WERI-Rb-1 (cell line): ENCODE data around the gene GLIS1.

ENCODE experiments used
- DNase-seq: peaks from one replicate; pipeline ENCODE4 v3.0.0-alpha.2; 2020
- H3K27ac ChIP-seq: fragments of 250-450 bp; sonication (Bioruptor Pico); 2 replicates; pipeline ENCODE4 v1.5.1; 2020; ENCODE audit warnings: mild to moderate bottlenecking, moderate library complexity
- H3K27me3 ChIP-seq: fragments of 250-450 bp; sonication (Bioruptor Pico); 2 replicates; pipeline ENCODE4 v1.5.1; 2021; ENCODE audit warnings: mild to moderate bottlenecking, low read depth, moderate library complexity; ENCODE audit not compliant: insufficient read depth, severe bottlenecking
- H3K36me3 ChIP-seq: fragments of 250-450 bp; sonication (Bioruptor Pico); 2 replicates; pipeline ENCODE4 v1.5.1; 2020; ENCODE audit warnings: mild to moderate bottlenecking, moderate library complexity
- H3K4me3 ChIP-seq: 2 replicates; pipeline ENCODE4 v1.5.1; 2011; ENCODE audit warnings: low read depth, mild to moderate bottlenecking, control low read depth, low read length
- H3K9me3 ChIP-seq: fragments of 250-450 bp; sonication (Bioruptor Pico); 2 replicates; pipeline ENCODE4 v1.5.1; 2021; ENCODE audit warnings: mild to moderate bottlenecking, moderate library complexity; ENCODE audit not compliant: severe bottlenecking
- TF ChIP-seq, protein P1 (sequence below): IDR thresholded peaks from 2 replicates; pipeline ENCODE4 v1.5.1; 2011; ENCODE audit warnings: low read depth, mild to moderate bottlenecking, control low read depth, inconsistent platforms, low read length

Gene GLIS1

DNA sequence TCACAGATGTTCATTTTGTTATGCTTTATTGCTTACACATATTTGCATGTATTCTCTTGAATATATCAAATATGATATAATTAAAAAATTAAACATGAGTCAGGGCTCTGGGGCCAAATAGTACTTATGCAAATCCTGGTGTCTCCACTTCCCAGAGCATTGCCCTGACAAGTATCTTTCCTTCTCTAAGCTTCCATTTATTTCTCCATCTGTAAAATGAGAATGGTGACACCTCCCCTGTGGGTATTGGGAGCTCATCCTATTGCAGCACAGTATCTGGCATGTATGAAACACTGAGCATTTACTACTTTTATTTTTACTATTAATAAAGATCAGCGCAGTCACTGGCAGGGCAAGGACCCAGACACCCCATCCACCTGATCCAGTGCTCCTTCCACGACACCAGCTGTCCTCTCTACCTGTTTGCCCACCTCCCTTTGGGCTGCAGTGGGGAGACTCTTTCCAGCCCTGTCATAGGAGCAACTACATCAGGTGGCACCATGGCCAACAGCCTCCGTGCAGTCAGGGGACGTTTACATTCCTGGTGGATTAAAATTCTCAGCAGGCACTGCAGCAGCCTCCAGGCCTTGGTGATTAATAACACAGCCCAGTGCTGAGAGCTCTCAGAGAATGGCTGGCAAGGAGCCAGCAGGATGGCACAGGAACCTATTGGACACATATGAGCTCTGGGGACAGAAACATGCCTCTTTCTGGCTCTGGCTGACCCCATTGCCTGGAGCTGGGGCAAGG is 166.7 kb downstream of the GLIS1 start:
- Histone ChIP-seq H3K36me3 (no peaks in the 10 kb centered on the region), H3K27me3 (no peaks in the 10 kb centered on the region), H3K9me3 (no peaks in the 10 kb centered on the region), H3K4me3 (no peak overlapping the region), H3K27ac (no peak overlapping the region)
- TF ChIP-seq, protein P1, sequence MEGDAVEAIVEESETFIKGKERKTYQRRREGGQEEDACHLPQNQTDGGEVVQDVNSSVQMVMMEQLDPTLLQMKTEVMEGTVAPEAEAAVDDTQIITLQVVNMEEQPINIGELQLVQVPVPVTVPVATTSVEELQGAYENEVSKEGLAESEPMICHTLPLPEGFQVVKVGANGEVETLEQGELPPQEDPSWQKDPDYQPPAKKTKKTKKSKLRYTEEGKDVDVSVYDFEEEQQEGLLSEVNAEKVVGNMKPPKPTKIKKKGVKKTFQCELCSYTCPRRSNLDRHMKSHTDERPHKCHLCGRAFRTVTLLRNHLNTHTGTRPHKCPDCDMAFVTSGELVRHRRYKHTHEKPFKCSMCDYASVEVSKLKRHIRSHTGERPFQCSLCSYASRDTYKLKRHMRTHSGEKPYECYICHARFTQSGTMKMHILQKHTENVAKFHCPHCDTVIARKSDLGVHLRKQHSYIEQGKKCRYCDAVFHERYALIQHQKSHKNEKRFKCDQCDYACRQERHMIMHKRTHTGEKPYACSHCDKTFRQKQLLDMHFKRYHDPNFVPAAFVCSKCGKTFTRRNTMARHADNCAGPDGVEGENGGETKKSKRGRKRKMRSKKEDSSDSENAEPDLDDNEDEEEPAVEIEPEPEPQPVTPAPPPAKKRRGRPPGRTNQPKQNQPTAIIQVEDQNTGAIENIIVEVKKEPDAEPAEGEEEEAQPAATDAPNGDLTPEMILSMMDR, result no peak
- peak; percentile 53 for DNase-seq

DNA sequence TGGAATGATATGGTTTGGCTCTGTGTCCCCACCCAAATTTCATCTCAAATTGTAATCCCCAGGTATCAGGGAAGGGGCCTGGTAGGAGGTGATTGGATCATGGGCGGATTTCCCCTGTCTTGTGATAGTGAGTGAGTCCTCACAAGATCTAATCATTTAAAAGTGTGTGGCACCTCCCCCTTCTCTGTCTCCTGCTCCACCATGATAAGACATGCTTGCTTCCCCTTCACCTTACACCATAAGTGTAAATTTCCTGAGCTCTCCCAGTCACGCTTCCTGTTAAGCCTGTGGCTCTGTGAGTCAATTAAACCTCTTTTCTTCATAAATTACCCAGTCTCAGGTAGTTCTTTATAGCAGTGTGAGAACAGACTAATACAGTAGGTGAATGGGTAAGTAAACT is 170.4 kb downstream of the GLIS1 start:
- Histone ChIP-seq H3K27me3 (no peaks in the 10 kb centered on the region), H3K9me3 (no peaks in the 10 kb centered on the region), H3K4me3 (no peak overlapping the region), H3K27ac (no peak overlapping the region), H3K36me3 (no peaks in the 10 kb centered on the region)
- DNase-seq, result no peak
- TF ChIP-seq, protein P1, result no peak

DNA sequence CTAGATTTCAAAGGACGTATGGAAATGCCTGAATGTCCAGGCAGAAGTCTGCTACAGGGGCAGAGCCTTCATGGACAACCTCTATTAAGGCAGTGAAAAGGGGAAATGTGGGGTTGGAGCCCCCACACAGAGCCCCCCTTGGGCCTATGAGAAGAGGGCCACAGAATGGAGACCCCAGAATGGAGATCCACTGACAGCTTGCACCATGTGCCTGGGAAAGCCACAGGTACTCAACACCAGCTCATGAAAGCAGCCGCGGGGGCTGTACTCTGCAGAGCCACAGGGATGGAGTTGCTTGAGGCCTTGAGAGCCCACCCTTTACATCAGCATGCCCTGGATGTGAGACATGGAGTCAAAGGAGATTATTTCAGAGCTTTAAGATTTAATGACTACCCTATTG is 171.1 kb downstream of the GLIS1 start:
- no peaks in the 10 kb centered on the region for H3K27me3 ChIP-seq
- no peak overlapping the region for H3K4me3 ChIP-seq
- no peaks in the 10 kb centered on the region for H3K36me3 ChIP-seq
- TF ChIP-seq, protein P1, result no peak
- peak; percentile 1 for DNase-seq
- H3K9me3 ChIP-seq, result no peaks in the 10 kb centered on the region
- no peak overlapping the region for H3K27ac ChIP-seq

DNA sequence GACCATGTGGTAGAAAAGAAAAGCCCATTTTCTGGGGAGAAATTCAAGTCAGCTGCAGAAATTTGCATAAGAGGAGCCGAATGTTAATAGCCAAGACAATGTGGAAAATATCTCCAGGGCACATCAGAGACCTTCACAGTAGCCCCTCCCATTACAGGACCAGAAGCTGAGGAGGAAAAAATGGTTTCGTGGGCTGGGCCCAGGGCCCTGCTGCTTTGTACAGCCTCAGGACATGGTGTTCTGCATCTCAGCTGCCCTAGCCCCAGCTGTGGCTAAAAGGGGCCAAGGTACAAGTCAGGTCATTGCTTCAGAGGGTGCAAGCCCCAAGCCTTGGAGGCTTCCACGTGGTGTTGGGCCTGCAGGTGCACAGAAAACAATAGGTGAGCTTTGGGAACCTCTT is 171.5 kb downstream of the GLIS1 start:
- no peaks in the 10 kb centered on the region for H3K9me3 ChIP-seq
- DNase-seq, result no peak
- H3K36me3 ChIP-seq, result no peaks in the 10 kb centered on the region
- no peaks in the 10 kb centered on the region for H3K27me3 ChIP-seq
- H3K27ac ChIP-seq, result no peak overlapping the region
- TF ChIP-seq, protein P1, result no peak
- no peak overlapping the region for H3K4me3 ChIP-seq

DNA sequence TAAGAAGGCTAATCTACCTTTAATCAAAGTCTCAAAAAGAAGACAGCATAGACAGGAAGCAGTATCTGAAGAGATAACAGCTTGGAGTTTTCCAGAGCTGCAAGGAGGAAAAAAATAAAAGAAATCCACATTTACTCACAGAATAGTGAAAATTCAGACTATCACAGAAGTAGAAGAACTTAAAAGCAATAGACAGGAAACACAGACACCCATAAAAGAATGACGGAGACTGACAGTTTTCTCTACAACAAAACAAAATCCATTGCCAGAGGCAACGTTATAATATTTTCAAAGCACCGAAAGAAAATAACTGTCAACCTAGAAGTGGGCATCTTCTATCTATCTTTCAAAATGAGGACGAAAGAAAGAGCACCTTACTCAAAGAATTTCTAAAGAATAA is 175.4 kb downstream of the GLIS1 start:
- Histone ChIP-seq H3K27me3 (no peaks in the 10 kb centered on the region), H3K36me3 (no peaks in the 10 kb centered on the region), H3K27ac (no peak overlapping the region), H3K4me3 (no peak overlapping the region), H3K9me3 (no peaks in the 10 kb centered on the region)
- no peak for DNase-seq
- TF ChIP-seq, protein P1, result no peak

DNA sequence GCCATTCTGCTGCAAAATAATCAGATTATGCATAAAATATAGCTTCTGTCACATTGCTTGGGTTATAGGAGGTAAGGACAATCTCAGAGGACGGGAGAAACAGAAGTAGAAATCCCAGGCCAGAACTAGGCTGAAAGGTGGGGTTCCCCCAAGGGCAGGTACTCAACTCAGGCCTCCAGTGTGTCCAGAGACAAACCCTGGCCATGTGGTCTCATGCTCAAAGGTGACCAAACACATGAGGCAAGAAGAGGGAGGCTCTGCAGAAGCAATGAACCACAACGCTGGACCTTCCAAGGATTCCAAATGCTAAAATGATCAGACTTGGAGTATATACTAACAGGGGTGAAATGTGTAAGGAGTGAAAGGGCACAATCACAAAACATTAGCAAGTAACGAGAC is 176.0 kb downstream of the GLIS1 start:
- Histone ChIP-seq H3K9me3 (no peaks in the 10 kb centered on the region), H3K27me3 (no peaks in the 10 kb centered on the region), H3K36me3 (no peaks in the 10 kb centered on the region), H3K27ac (no peak overlapping the region), H3K4me3 (no peak overlapping the region)
- TF ChIP-seq, protein P1, result no peak
- DNase-seq, result peak; percentile 2
